HCT116 (cell line): Measurements from ENCODE around the gene PTGS1. TPM values are rescaled to one million over a fixed set of nuclear protein-coding genes. Genes with fewer than 3 reads are reported as not detected.

Experiments used
- ATAC-seq: fragments of 200-7000 bp; cut with Tn5 transposase; 2 replicates; pipeline ENCODE4 v1.9.1; 2020; ENCODE audit warnings: mild to moderate bottlenecking, moderate library complexity
- BruUV-seq: library from RNA; stranded (reverse); fragments of 400-500 nt; replicated peaks from 2 replicates; lab custom pipeline; 2021; lab: Mats Ljungman, UMichigan
- CTCF ChIA-PET: fragments of 300-600 bp; sonication (Branson Sonifier 250); formaldehyde crosslinking; loops from one replicate; lab custom pipeline; 2021; ENCODE audit warnings: antibody characterized with exemption; lab: Charles Lee
- POLR2A ChIA-PET: fragments of 300-600, 350-600 bp; sonication (Branson Sonifier 250); formaldehyde crosslinking; loops from one replicate; lab custom pipeline; 2021; ENCODE audit warnings: antibody characterized with exemption; lab: Charles Lee
- RAD21 ChIA-PET, 2 experiments: fragments of 300-600 bp; sonication (Branson Sonifier 250); formaldehyde crosslinking; loops; one replicate each; lab custom pipeline; 2023; ENCODE audit warnings: low total read pairs in 2 of 2; ENCODE audit not compliant: uncharacterized antibody in 2 of 2, unreplicated experiment in 2 of 2, low non-redundant PET in 1 of 2; lab: Charles Lee
- DNase-seq: peaks from one replicate; pipeline ENCODE4 v3.0.0-alpha.2; 2010; ENCODE audit warnings: low read depth, low spot score
- H2AFZ ChIP-seq: fragments of 200-600 bp; shearing (Covaris generic), sonication (generic); 2 replicates; pipeline ENCODE4 v1.6.1; 2017; ENCODE audit warnings: low read depth, mixed run types, mixed read lengths, antibody characterized with exemption, low read length; ENCODE audit not compliant: poor library complexity, severe bottlenecking
- H3K27ac ChIP-seq: 2 replicates; pipeline ENCODE4 v1.5.1; 2012; ENCODE audit warnings: low read depth, low read length
- H3K27me3 ChIP-seq: fragments of 200-600 bp; sonication (generic); 2 replicates; pipeline ENCODE4 v1.6.1; 2016; ENCODE audit warnings: mixed run types, low read length, mixed read lengths; ENCODE audit not compliant: insufficient read depth
- H3K36me3 ChIP-seq, 2 experiments: fragments of 200-500 bp in 1 of 2; fragments of 200-600 bp in 1 of 2; sonication (Bioruptor generic) in 1 of 2; sonication (generic) in 1 of 2; 2 replicates each; pipeline versions ENCODE4 v1.5.1 to v1.6.1; 2014 to 2016; ENCODE audit warnings: low read length in 2 of 2, inconsistent platforms in 1 of 2, mixed read lengths in 1 of 2, mixed run types in 1 of 2; ENCODE audit not compliant: insufficient read depth in 2 of 2, control insufficient read depth in 1 of 2
- H3K4me1 ChIP-seq, 2 experiments: fragments of 200-600 bp in 1 of 2; sonication (generic) in 1 of 2; 2 replicates each; pipeline versions ENCODE4 v1.5.1 to v1.6.1; 2012 to 2017; ENCODE audit warnings: low read length in 2 of 2, inconsistent platforms in 1 of 2, mild to moderate bottlenecking in 1 of 2, mixed read lengths in 1 of 2, mixed run types in 1 of 2, moderate library complexity in 1 of 2; ENCODE audit not compliant: insufficient read depth in 2 of 2, control insufficient read depth in 1 of 2
- H3K4me2 ChIP-seq: fragments of 200-600 bp; sonication (generic); 2 replicates; pipeline ENCODE4 v1.6.1; 2017; ENCODE audit warnings: mixed run types, low read length, mixed read lengths
- H3K4me3 ChIP-seq, 2 experiments: fragments of 200-600 bp in 1 of 2; sonication (generic) in 1 of 2; replicated peaks in 1 of 2; 2 replicates each; pipeline ENCODE4 v1.5.1; 2011 to 2016; ENCODE audit warnings: low read length in 2 of 2, control low read depth in 1 of 2, low read depth in 1 of 2, mild to moderate bottlenecking in 1 of 2, mixed read lengths in 1 of 2, mixed run types in 1 of 2
- H3K79me2 ChIP-seq: fragments of 200-600 bp; sonication (generic); 2 replicates; pipeline ENCODE4 v1.6.1; 2017; ENCODE audit warnings: mild to moderate bottlenecking, mixed run types, low read length, moderate library complexity, mixed read lengths; ENCODE audit not compliant: insufficient read depth
- H3K9ac ChIP-seq: fragments of 200-600 bp; sonication (generic); 2 replicates; pipeline ENCODE4 v1.6.1; 2016; ENCODE audit warnings: low read length, mixed read lengths
- H3K9me2 ChIP-seq: fragments of 200-600 bp; sonication (generic), shearing (Covaris generic); 2 replicates; pipeline ENCODE4 v1.6.1; 2017; ENCODE audit warnings: mixed run types, mild to moderate bottlenecking, moderate library complexity; ENCODE audit not compliant: insufficient read depth
- H3K9me3 ChIP-seq, 2 experiments: fragments of 200-500 bp in 1 of 2; fragments of 200-600 bp in 1 of 2; sonication (Bioruptor generic) in 1 of 2; sonication (generic) in 1 of 2; 2 replicates each; pipeline ENCODE4 v1.6.1; 2014 to 2017; ENCODE audit warnings: low read length in 2 of 2, mixed read lengths in 2 of 2, inconsistent platforms in 1 of 2, low read depth in 1 of 2, mild to moderate bottlenecking in 1 of 2, mixed run types in 1 of 2, moderate library complexity in 1 of 2; ENCODE audit not compliant: control insufficient read depth in 1 of 2, insufficient read depth in 1 of 2
- H4K20me1 ChIP-seq: fragments of 200-600 bp; sonication (generic), shearing (Covaris generic); 2 replicates; pipeline ENCODE4 v1.6.1; 2017; ENCODE audit warnings: mixed run types, mild to moderate bottlenecking, moderate library complexity; ENCODE audit not compliant: insufficient read depth
- CBX3 ChIP-seq: IDR thresholded peaks from 2 replicates; pipeline ENCODE4 v1.6.1; 2012; ENCODE audit warnings: low read depth
- CEBPB ChIP-seq: IDR thresholded peaks from 2 replicates; pipeline ENCODE4 v1.6.1; 2012; ENCODE audit warnings: low read depth
- EGR1 ChIP-seq: IDR thresholded peaks from 2 replicates; pipeline ENCODE4 v1.6.1; 2012; ENCODE audit warnings: low read depth
- ELF1 ChIP-seq: IDR thresholded peaks from 2 replicates; pipeline ENCODE4 v1.6.1; 2012; ENCODE audit warnings: low read depth, borderline replicate concordance
- EZH2 ChIP-seq: fragments of 200-600 bp; sonication (generic); IDR thresholded peaks from 2 replicates; pipeline ENCODE4 v1.6.1; 2017; ENCODE audit warnings: antibody characterized with exemption, mixed run types
- EZH2phosphoT487 ChIP-seq: fragments of 200-600 bp; IDR thresholded peaks from 2 replicates; pipeline ENCODE4 v1.6.1; 2018; ENCODE audit warnings: antibody characterized with exemption, borderline replicate concordance
- FOSL1 ChIP-seq: IDR thresholded peaks from 2 replicates; pipeline ENCODE4 v1.6.1; 2012; ENCODE audit warnings: low read depth
- MAX ChIP-seq: IDR thresholded peaks from 2 replicates; pipeline ENCODE4 v1.6.1; 2012
- POLR2A ChIP-seq: IDR thresholded peaks from 2 replicates; pipeline ENCODE4 v1.7.0; 2011; ENCODE audit warnings: borderline replicate concordance; ENCODE audit not compliant: insufficient read depth, insufficient read length; ENCODE audit errors: extremely low read depth
- POLR2AphosphoS5 ChIP-seq: IDR thresholded peaks from 2 replicates; pipeline ENCODE4 v1.6.1; 2011; ENCODE audit warnings: mild to moderate bottlenecking, low read depth, low read length, moderate library complexity
- RAD21 ChIP-seq: IDR thresholded peaks from 2 replicates; pipeline ENCODE4 v1.6.1; 2012; ENCODE audit warnings: low read depth, mild to moderate bottlenecking
- REST ChIP-seq: IDR thresholded peaks from 2 replicates; pipeline ENCODE4 v1.6.1; 2012; ENCODE audit warnings: low read depth
- SIN3A ChIP-seq: IDR thresholded peaks from 2 replicates; pipeline ENCODE4 v1.6.1; 2012; ENCODE audit warnings: low read depth
- SP1 ChIP-seq: IDR thresholded peaks from 2 replicates; pipeline ENCODE4 v1.6.1; 2012; ENCODE audit warnings: low read depth
- ZNF274 ChIP-seq: fragments of 200-500 bp; sonication (Bioruptor generic); IDR thresholded peaks from 2 replicates; pipeline ENCODE4 v1.6.1; 2014; ENCODE audit warnings: mild to moderate bottlenecking, low read depth, low read length, inconsistent platforms
- intact Hi-C: fragments of 100-400 bp; cut with micrococcal nuclease; formaldehyde crosslinking; loops from 2 replicates; pipeline ENCODE4 v1.10.0; 2022
- total RNA-seq: library from RNA; stranded (reverse); gene quantifications from one replicate; pipeline ENCODE4 v1.2.1, GENCODE V29; 2021; ENCODE audit not compliant: unreplicated experiment
- TF ChIP-seq, protein P1 (sequence below): IDR thresholded peaks from 2 replicates; pipeline ENCODE4 v1.6.1; 2011; ENCODE audit warnings: mild to moderate bottlenecking, low read length, moderate library complexity; ENCODE audit not compliant: insufficient replicate concordance; ENCODE audit errors: extremely low read depth

The PTGS1 gene
- total RNA-seq, 1 experiment from 2014 or later = 3.5 TPM

DNA sequence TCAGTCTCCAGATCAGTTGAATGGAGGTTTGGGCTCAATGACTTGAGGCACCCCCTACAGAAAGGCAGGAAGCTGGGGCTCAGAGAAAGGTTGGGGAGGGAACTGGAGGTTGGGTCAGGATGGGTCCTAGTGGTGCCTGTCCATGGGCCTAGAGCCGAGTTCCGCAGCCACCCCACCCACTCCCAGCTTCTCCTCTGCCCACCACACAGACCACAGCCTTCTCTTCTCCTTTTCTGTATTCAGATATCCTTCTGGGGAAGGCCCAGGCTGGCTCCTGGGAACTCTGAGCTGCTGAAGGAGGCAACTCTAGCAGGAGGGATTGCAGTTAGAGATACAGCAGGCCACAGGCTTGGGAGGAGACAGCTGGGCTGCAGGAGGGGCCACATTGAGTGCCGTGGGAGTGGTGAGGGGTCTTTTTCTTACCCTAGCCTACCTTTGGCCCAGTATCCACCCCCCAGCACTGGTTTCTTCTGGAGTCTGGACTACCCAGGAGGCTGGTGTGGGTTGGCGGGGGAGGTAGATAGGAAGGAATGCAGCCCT is 15.4 kb upstream of the PTGS1 start:
- ChIA-PET RAD21 (no interaction called here), POLR2A (no interaction called here), CTCF (interaction anchor here (1.3 kb wide), 1 partner anchor 256 kb away, joined by 6 read pairs; no protein-coding TSS in a partner anchor)
- BruUV-seq = no TSS peak
- Histone ChIP-seq H3K9ac (no peak overlapping the region), H3K9me2 (no peaks in the 10 kb centered on the region), H3K4me1 (no peaks in the 10 kb centered on the region), H3K79me2 (no peaks in the 10 kb centered on the region), H3K27me3 (no peaks in the 10 kb centered on the region), H3K4me3 (no peak overlapping the region), H3K36me3 (no peaks in the 10 kb centered on the region), H2AFZ (no peak overlapping the region), H3K27ac (no peak overlapping the region), H3K4me2 (no peak overlapping the region), H3K9me3 (no peaks in the 10 kb centered on the region), H4K20me1 (no peaks in the 10 kb centered on the region)
- no peak for ATAC-seq
- DNase-seq = no peak
- intact Hi-C loops = loop anchor here (10.0 kb wide), 1 partner anchor 989 kb away; no protein-coding TSS in a partner anchor
- no peak for TF ChIP-seq RAD21
- TF ChIP-seq SP1 = no peak
- TF ChIP-seq CEBPB = no peak
- TF ChIP-seq REST = no peak
- no peak for TF ChIP-seq EZH2phosphoT487
- TF ChIP-seq ELF1 = no peak
- no peak for TF ChIP-seq EGR1
- no peak for TF ChIP-seq POLR2A
- TF ChIP-seq, protein P1, sequence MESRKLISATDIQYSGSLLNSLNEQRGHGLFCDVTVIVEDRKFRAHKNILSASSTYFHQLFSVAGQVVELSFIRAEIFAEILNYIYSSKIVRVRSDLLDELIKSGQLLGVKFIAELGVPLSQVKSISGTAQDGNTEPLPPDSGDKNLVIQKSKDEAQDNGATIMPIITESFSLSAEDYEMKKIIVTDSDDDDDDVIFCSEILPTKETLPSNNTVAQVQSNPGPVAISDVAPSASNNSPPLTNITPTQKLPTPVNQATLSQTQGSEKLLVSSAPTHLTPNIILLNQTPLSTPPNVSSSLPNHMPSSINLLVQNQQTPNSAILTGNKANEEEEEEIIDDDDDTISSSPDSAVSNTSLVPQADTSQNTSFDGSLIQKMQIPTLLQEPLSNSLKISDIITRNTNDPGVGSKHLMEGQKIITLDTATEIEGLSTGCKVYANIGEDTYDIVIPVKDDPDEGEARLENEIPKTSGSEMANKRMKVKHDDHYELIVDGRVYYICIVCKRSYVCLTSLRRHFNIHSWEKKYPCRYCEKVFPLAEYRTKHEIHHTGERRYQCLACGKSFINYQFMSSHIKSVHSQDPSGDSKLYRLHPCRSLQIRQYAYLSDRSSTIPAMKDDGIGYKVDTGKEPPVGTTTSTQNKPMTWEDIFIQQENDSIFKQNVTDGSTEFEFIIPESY = no peak
- TF ChIP-seq POLR2AphosphoS5 = no peak
- TF ChIP-seq FOSL1 = no peak
- TF ChIP-seq ZNF274 = no peak
- no peak for TF ChIP-seq MAX
- TF ChIP-seq EZH2 = no peak
- TF ChIP-seq SIN3A = no peak
- no peak for TF ChIP-seq CBX3
